NK-92 (cell line): ENCODE results near the gene SPCS1.
A peak's percentile ranks its signal among the peaks of the same experiment; 100 is the strongest.
"Not testable (repeated sequence)": the region's sequence is repeated elsewhere in the genome, so short reads cannot be mapped to it uniquely, and the experiment has no call there.

ENCODE experiments used
- DNase-seq: peaks from one replicate; lab custom pipeline; 2025; ENCODE audit not compliant: unreplicated experiment; lab: John Stamatoyannopoulos, UW

Gene SPCS1

DNA sequence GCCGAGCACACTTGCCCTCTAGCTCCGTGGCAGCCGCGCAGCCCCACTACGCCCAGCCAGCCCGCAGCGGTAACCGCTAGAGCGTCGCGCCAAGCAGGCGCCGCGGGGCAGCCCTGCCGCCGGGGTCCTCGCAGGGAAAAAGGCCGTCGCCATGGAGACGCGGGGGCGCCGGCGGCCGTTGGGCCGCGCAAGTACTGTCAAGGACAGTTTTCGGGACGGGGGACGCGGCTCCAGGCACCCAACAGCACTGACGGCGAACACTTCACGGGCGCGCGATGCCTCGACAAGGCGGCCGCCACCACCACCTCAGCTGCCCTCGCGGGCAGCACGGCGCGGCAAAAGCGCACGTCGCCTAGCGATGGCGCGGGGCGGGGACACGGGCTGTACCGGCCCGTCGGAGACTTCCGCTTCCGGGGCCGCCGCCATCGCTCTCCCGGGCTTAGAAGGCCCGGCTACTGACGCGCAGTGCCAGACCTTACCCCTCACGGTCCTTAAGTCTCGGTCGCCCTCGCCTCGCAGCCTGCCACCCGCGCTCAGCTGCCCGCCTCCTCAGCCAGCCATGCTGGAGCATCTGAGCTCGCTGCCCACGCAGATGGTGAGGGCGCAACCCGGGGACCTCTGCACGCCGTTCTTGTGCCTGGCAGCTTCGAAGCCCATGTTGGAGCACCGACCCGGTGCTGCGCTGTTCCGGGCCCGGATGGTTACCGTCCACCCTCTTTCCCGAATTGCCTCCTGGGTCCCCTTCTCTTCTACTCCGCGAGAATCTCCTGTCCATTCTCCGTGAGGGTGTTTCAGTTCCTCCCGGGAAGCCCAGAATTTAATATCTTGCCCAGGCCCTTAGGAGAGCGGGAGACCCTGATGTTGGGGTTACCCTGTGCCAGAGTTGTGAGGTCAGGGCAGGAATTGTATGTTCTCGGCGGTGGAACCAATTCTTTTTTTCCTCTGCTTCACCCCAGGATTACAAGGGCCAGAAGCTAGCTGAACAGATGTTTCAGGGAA lies at the start of gene SPCS1, which contains the start of gene GLT8D1:
SPCS1 (plus strand) TSS at position 419 of the 999 bp plus-strand sequence; CDS start at position 560, 141 bp downstream.
GLT8D1 (minus strand) TSS at position 104 of the 999 bp plus-strand sequence. CDS start 5,331 bp downstream, outside the sequence.
- peak; percentile 34 for DNase-seq

- no peak for DNase-seq
These were observed 45.9 kb upstream of the SPCS1 start for GRCh38 chr3:52660046-52660445.

DNA sequence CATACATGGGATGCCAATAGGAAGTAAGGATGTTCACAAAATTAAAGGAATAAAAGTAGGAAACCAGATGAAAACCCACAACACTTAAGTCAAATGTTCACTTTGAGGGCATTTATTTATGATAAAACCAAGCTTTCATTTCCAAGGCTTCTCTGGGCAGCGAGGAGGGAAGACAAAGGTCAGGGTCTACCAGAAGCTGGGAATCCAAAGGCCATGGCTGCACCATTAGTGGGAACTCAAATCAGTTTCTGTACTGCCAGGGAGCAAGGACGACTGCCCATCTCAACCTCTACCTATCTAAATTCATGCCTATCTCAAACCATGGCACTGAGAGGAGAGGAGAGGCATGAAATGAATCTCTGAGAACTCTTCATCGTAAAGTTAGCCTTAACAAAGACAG lies 42.8 kb upstream of the SPCS1 start:
- no peak for DNase-seq

- DNase-seq: no peak
These were observed 35.0 kb upstream of the SPCS1 start for GRCh38 chr3:52670621-52671521.

- no peak for DNase-seq
These were observed 34.2 kb upstream of the SPCS1 start for GRCh38 chr3:52671676-52672075.

- DNase-seq: not testable (repeated sequence)
These were observed 29.7 kb upstream of the SPCS1 start for GRCh38 chr3:52676201-52676600.

DNA sequence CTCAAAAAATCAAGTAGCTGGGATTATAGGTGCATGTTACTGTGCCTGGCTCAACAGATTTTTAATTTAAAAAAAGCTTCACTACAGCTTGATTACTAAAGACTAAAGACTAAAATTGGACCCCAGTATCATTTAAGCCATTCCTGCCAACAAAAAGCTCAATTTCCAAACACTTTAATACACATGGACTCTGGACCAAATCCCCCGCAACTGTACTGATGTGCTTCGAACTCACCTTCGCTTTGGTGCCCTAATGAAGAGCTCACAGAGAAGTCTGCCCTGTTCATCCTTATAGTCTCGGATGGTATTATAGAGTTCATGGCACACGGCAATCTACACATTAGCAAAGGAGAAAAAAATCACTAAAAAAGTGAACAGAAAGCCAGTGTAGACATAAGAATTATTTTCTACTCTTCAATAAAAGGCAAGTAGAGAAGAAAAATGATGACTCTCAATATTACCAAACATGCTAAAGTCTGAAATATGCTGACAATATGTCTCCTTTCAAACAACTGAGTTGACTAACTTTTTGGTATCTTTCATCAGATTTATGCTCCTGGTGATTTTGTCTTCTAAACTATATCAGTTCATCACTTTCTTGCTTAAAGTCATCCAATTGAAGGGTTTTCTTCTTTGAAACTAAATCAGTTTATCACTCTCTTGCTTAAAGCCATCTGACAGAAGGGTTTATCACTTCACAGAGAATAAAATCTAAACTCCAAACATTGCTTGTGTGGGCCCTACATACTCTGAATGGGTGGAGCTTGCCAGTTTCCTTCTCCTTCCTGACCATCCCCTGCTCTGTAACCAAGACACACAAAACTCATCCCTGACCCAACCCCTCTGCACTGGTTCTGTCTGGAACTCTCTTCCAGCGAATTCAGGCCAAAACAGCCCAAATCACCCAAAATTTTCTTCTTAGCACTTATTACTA lies 27.4 kb upstream of the SPCS1 start:
- no peak for DNase-seq

GRCh38 chr3:52679199-52679538 lies 26.7 kb upstream of the SPCS1 start:
- no peak for DNase-seq

GRCh38 chr3:52679811-52680210 lies 26.1 kb upstream of the SPCS1 start:
- no peak for DNase-seq

GRCh38 chr3:52681596-52681995 lies 24.3 kb upstream of the SPCS1 start:
- DNase-seq: no peak

DNA sequence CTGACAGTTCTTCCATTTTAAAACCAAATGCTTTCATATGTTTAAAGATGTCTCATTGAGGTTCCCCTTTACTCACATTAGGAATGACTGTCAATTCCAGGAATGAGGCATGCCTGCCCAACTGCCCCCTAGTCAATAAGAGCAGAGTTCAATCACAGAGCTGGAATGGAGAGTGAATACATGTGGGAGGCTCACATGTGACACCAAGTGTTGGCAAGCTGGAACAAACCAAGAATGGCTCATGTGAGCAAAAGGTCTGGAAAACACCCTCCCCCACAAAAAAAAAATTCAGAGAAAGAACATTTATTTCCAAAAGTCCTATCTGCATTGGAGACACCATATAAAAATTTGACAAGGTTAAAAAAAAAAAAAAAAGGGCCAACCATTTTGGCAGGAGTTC lies 23.9 kb upstream of the SPCS1 start:
- no peak for DNase-seq

DNA sequence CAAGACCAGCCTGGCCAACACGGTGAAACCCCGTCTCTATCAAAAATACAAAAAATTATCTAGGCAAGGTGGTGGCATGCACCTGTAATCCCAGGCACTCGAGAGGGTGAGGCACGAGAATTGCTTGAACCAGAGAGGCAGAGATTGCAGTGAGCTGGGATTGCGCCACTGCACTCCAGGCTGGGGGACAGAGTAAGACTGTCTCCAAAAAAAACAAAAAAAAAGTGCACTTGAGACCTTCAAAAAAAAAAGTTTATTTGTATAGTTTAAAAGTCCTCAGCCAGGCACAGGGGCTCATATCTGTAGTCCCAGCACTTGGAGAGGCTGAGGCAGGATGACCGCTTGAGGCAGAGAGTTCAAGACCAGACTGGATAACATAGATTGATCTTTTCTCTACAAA lies 22.3 kb upstream of the SPCS1 start:
- no peak for DNase-seq

DNA sequence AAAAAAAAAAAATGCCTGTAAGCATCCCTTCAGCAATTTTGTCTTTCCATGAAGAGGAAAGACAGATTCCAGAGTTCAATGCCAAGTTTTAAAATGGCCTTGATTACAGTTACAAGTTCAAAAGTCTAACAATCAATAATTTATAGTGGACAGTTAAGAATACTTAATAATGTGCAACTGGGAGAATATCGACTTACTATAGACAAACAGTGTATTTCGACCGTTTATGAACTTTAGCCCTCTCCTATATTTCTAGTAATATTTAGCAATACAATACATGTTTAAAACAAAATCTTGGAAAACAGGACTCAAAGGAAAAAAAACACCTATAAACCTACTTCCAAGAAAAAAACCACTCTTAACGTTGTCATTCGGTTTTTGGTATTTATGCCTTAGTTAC lies 21.7 kb upstream of the SPCS1 start:
- no peak for DNase-seq

- no peak for DNase-seq
These were observed 20.6 kb upstream of the SPCS1 start for GRCh38 chr3:52685285-52685708.

- DNase-seq: peak; percentile 49
These were observed 19.9 kb upstream of the SPCS1 start, which contains the start of the genes GNL3 and PBRM1 for GRCh38 chr3:52685709-52686691. Gene GNL3 (plus strand): TSS chr3:52686032. CDS start chr3:52686093, 61 bp downstream. Gene PBRM1 (minus strand): TSS chr3:52685913.

DNA sequence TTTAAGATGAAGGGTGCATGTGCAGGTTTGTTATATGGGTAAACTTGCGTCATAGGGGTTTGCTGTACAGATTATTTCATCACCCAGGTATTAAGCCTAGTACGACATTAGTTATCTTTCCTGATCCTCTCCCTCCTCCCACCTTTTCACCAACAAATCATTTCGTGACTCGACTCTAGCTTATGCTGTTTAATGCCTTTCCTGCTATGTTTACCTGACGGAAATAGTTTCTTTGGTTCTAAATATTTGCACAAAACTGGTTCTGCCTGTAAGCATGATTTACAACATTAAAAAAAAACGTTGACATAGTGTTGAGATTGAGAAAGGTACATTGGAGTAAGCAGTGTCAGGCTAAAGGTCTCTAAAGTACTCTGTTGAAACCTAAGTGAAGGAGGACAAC lies 17.6 kb upstream of the SPCS1 start:
- DNase-seq: no peak

DNA sequence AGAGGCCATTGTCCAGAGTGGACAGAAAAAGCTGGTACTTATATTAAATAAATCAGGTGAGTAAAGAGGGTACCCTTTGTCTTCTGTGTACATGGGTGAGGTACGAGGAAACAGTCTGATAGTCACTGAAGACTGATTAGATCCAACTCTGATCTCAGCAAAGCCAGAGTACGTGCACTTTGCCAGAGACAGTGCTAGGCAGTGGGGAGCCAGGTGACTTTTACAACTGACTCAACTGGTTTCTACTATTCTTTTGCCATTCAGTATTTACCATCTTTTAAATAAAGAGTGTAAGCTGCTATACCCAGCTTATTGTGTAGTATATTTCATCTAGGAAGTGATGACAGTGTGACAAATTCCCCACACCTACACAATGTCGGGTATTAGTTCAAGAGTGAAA lies 16.8 kb upstream of the SPCS1 start:
- DNase-seq: no peak

GRCh38 chr3:52690560-52690959 lies 15.3 kb upstream of the SPCS1 start:
- DNase-seq: no peak

GRCh38 chr3:52693071-52693470 lies 12.8 kb upstream of the SPCS1 start:
- DNase-seq: no peak
